B cell (primary cell): ENCODE data around the gene SFT2D1. TPM values are rescaled to one million over a fixed set of nuclear protein-coding genes. Genes with fewer than 3 reads are reported as not detected.
A peak's percentile ranks its signal among the peaks of the same experiment; 100 is the strongest.

Experiments
- ATAC-seq: fragments of 200-7000 bp; cut with Tn5 transposase; one replicate; pipeline ENCODE4 v1.10.0; 2021; ENCODE audit warnings: low read depth, mild to moderate bottlenecking, moderate number of reproducible peaks, moderate library complexity
- CTCF ChIA-PET: fragments of 350-600 bp; sonication (Branson Sonifier 250); formaldehyde crosslinking; loops from one replicate; lab custom pipeline; 2021; ENCODE audit warnings: antibody characterized with exemption, inconsistent platforms; lab: Charles Lee
- POLR2A ChIA-PET: fragments of 350-600 bp; sonication (Branson Sonifier 250); formaldehyde crosslinking; loops from one replicate; lab custom pipeline; 2021; ENCODE audit warnings: antibody characterized with exemption; lab: Charles Lee
- DNase-seq: peaks from one replicate; pipeline ENCODE4 v3.0.0; 2013
- H2AFZ ChIP-seq: 2 replicates; pipeline ENCODE4 v1.6.1; 2012; ENCODE audit warnings: mild to moderate bottlenecking, low read depth, low read length; ENCODE audit not compliant: insufficient read depth, poor library complexity, severe bottlenecking
- H3K27ac ChIP-seq, 2 donors: 1 replicate in 1 of 2; 2 replicates in 1 of 2; pipeline ENCODE4 v1.5.1; 2012 to 2013; ENCODE audit warnings: low read length in 2 of 2, mild to moderate bottlenecking in 2 of 2, moderate library complexity in 1 of 2
- H3K27me3 ChIP-seq, 4 experiments: fragments of 200-600 bp in 1 of 4; sonication (generic) in 1 of 4; replicated peaks in 1 of 4; 1 replicate in 2 of 4; 2 replicates in 2 of 4; pipeline versions ENCODE4 v1.6.1 to v1.7.0; 2013 to 2016; ENCODE audit warnings: low read length in 3 of 4, mild to moderate bottlenecking in 2 of 4, mixed read lengths in 1 of 4, moderate library complexity in 1 of 4; ENCODE audit not compliant: insufficient read depth in 4 of 4, control insufficient read depth in 3 of 4; ENCODE audit errors: control extremely low read depth in 1 of 4
- H3K36me3 ChIP-seq, 2 experiments: replicated peaks in 1 of 2; 1 replicate in 1 of 2; 2 replicates in 1 of 2; pipeline versions ENCODE4 v1.6.1 to v1.7.1; 2013; ENCODE audit warnings: low read length in 1 of 2; ENCODE audit not compliant: insufficient read depth in 2 of 2, control insufficient read depth in 1 of 2; ENCODE audit errors: control extremely low read depth in 1 of 2, extremely low read depth in 1 of 2
- H3K4me1 ChIP-seq, 2 donors: fragments of 200-600 bp in 1 of 2; sonication (generic) in 1 of 2; 1 replicate in 1 of 2; 2 replicates in 1 of 2; pipeline versions ENCODE4 v1.5.1 to v1.6.1; 2013 to 2017; ENCODE audit warnings: low read length in 2 of 2; ENCODE audit not compliant: control insufficient read depth in 2 of 2, insufficient read depth in 2 of 2
- H3K4me2 ChIP-seq: replicated peaks from 2 replicates; pipeline ENCODE3; 2012; ENCODE audit warnings: mild to moderate bottlenecking, low read depth, low read length; ENCODE audit not compliant: poor library complexity, severe bottlenecking
- H3K4me3 ChIP-seq, 5 experiments: fragments of 200-600 bp in 1 of 5; sonication (generic) in 1 of 5; 1 replicate in 3 of 5; 2 replicates in 2 of 5; pipeline versions ENCODE4 v1.5.1 to v1.7.0; 2011 to 2016; ENCODE audit warnings: low read length in 4 of 5, mild to moderate bottlenecking in 4 of 5, low read depth in 2 of 5, control low read depth in 1 of 5, moderate library complexity in 1 of 5; ENCODE audit not compliant: insufficient read depth in 1 of 5; ENCODE audit errors: control extremely low read depth in 1 of 5, extremely low read depth in 1 of 5
- H3K79me2 ChIP-seq: fragments of 200-600 bp; sonication (generic); one replicate; pipeline ENCODE4 v1.6.0; 2016; ENCODE audit warnings: low read length; ENCODE audit not compliant: control insufficient read depth, insufficient read depth
- H3K9ac ChIP-seq: fragments of 200-600 bp; sonication (generic); 2 replicates; pipeline ENCODE4 v1.6.1; 2017; ENCODE audit warnings: mild to moderate bottlenecking, low read length, moderate library complexity
- H3K9me3 ChIP-seq, 3 donors: one replicate each; pipeline versions ENCODE4 v1.6.1 to v1.7.1; 2013; ENCODE audit warnings: low read length in 2 of 3; ENCODE audit not compliant: control insufficient read depth in 2 of 3, insufficient read depth in 1 of 3; ENCODE audit errors: control extremely low read depth in 1 of 3
- H4K20me1 ChIP-seq: 2 replicates; pipeline ENCODE4 v1.6.0; 2012; ENCODE audit warnings: mild to moderate bottlenecking, low read length; ENCODE audit not compliant: insufficient read depth, control insufficient read depth, poor library complexity, severe bottlenecking
- H3K27ac Mint-ChIP-seq: one replicate; pipeline ENCODE4 v1.8.0; 2021; ENCODE audit warnings: mixed read lengths
- H3K27me3 Mint-ChIP-seq: one replicate; pipeline ENCODE4 v1.8.0; 2021; ENCODE audit warnings: mixed read lengths
- H3K4me1 Mint-ChIP-seq: one replicate; pipeline ENCODE4 v1.8.0; 2021; ENCODE audit warnings: mixed read lengths
- H3K4me3 Mint-ChIP-seq: one replicate; pipeline ENCODE4 v1.8.0; 2021; ENCODE audit warnings: mixed read lengths
- H3K9me3 Mint-ChIP-seq: one replicate; pipeline ENCODE4 v1.8.0; 2022; ENCODE audit warnings: mixed read lengths; ENCODE audit not compliant: insufficient read depth
- EZH2 ChIP-seq: IDR thresholded peaks from 2 replicates; pipeline ENCODE4 v1.6.1; 2012; ENCODE audit warnings: borderline replicate concordance, low read depth, mild to moderate bottlenecking, moderate library complexity, low read length; ENCODE audit not compliant: insufficient read depth, poor library complexity, severe bottlenecking
- WGBS: methylation state at CpG from one replicate; pipeline ENCODE4 v1.1.5; 2013; ENCODE audit warnings: missing lambda C conversion rate; ENCODE audit not compliant: insufficient coverage; 5-methylcytosine and 5-hydroxymethylcytosine counted together
- intact Hi-C: fragments of 100-400 bp; cut with micrococcal nuclease; formaldehyde crosslinking; loops from one replicate; pipeline ENCODE4 v1.10.0; 2022
- polyA plus RNA-seq: library from polyadenylated mRNA; depleted of rRNA; stranded (reverse); fragments of >200 nt; gene quantifications from 2 replicates; pipeline ENCODE4 v1.2.3, GENCODE V29; 2012
- total RNA-seq, 2 donors: library from RNA; stranded (reverse); fragments of 120-200 nt in 1 of 2; gene quantifications; 1 replicate in 1 of 2; 2 replicates in 1 of 2; pipeline versions ENCODE4 v1.2.3 to v1.2.4, GENCODE V29; 2013 to 2022
- TF ChIP-seq, protein P1 (sequence below): fragments of 200-600 bp; IDR thresholded peaks from one replicate; pipeline ENCODE4 v1.8.0; 2022; ENCODE audit warnings: antibody characterized with exemption, mild to moderate bottlenecking

The SFT2D1 gene
- total and polyA plus RNA-seq, 2 donors (not counting 1 experiment from before 2014, with no cell fraction given): 38.2 to 59.0 TPM

- H3K36me3 ChIP-seq: peaks cover 0 to 11% of the 10 kb centered on the region in 2 experiments
- H3K27me3 Mint-ChIP-seq: no peaks in the 10 kb centered on the region
- no peak for TF ChIP-seq EZH2
- TF ChIP-seq, protein P1, sequence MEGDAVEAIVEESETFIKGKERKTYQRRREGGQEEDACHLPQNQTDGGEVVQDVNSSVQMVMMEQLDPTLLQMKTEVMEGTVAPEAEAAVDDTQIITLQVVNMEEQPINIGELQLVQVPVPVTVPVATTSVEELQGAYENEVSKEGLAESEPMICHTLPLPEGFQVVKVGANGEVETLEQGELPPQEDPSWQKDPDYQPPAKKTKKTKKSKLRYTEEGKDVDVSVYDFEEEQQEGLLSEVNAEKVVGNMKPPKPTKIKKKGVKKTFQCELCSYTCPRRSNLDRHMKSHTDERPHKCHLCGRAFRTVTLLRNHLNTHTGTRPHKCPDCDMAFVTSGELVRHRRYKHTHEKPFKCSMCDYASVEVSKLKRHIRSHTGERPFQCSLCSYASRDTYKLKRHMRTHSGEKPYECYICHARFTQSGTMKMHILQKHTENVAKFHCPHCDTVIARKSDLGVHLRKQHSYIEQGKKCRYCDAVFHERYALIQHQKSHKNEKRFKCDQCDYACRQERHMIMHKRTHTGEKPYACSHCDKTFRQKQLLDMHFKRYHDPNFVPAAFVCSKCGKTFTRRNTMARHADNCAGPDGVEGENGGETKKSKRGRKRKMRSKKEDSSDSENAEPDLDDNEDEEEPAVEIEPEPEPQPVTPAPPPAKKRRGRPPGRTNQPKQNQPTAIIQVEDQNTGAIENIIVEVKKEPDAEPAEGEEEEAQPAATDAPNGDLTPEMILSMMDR: no peak
- WGBS: 100% methylated on average over 8 of the region's 8 CpGs
- no peak overlapping the region for H3K27ac ChIP-seq
- H2AFZ ChIP-seq: no peak overlapping the region
- H3K4me2 ChIP-seq: no peak overlapping the region
- DNase-seq (no peak), ATAC-seq (no peak)
- CTCF ChIA-PET: interaction anchor here (1.3 to 3.7 kb wide), 3 partner anchors 31 to 57 kb away, joined by 5 to 27 read pairs (median 7); no protein-coding TSS in a partner anchor
- H3K4me3 ChIP-seq: no peak overlapping the region
- no peaks in the 10 kb centered on the region for H3K27me3 ChIP-seq
- H3K4me3 Mint-ChIP-seq: peak overlapping the region; percentile 18
- H3K9me3 ChIP-seq: no peaks in the 10 kb centered on the region
- H3K4me1 Mint-ChIP-seq: peaks cover 17% of the 10 kb centered on the region
- H3K4me1 ChIP-seq: peaks cover 28 to 34% of the 10 kb centered on the region in 2 donors
- no peak overlapping the region for H3K9ac ChIP-seq
- peaks cover 36% of the 10 kb centered on the region for H3K79me2 ChIP-seq
- no peaks in the 10 kb centered on the region for H3K9me3 Mint-ChIP-seq
- peaks cover 16% of the 10 kb centered on the region for H4K20me1 ChIP-seq
- POLR2A ChIA-PET: no interaction called here
- intact Hi-C loops: loop anchor here (5.0 kb wide), 1 partner anchor 613 kb away; the partner anchor contains the start of gene RNASET2
- no peak overlapping the region for H3K27ac Mint-ChIP-seq
Measured at GRCh38 chr6:166344240-166344639, 1.9 kb upstream of the SFT2D1 start.

DNA sequence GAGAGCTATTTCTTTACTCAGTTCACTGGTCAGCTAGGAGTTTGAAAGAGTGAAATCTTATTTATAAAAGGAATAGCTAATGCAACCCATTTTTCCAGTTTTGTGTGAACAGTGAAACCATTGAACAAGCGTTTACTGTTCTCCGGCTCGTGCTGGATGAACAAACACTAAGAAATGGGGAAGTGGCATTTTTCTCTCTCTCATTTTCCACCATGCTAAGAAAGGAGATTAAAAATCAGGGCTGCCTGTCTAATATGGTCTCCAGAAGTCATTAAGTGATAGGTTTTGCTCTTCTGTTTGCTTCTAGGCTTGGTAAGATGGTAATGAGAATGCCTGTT lies 774 bp upstream of the SFT2D1 start:
- H3K79me2 ChIP-seq: peaks cover 48% of the 10 kb centered on the region
- POLR2A ChIA-PET: interaction anchor here (0.9 to 1.0 kb wide), 3 partner anchors 9 to 40 kb away, joined by 3 to 5 read pairs (median 5); no protein-coding TSS in a partner anchor
- no peaks in the 10 kb centered on the region for H3K9me3 ChIP-seq
- peaks cover 27% of the 10 kb centered on the region for H4K20me1 ChIP-seq
- TF ChIP-seq, protein P1: no peak
- no peak for TF ChIP-seq EZH2
- Mint-ChIP-seq H3K27ac (peak overlapping the region; percentile 97), H3K27me3 (no peaks in the 10 kb centered on the region), H3K9me3 (no peaks in the 10 kb centered on the region), H3K4me1 (peaks cover 17% of the 10 kb centered on the region), H3K4me3 (peak overlapping the region; percentile 90)
- DNase-seq (peak; percentile 79), ATAC-seq (peak; percentile 38)
- CTCF ChIA-PET: interaction anchor here (1.0 to 3.7 kb wide), 3 partner anchors 10 to 57 kb away, joined by 3 to 27 read pairs (median 4); no protein-coding TSS in a partner anchor
- H3K27me3 ChIP-seq: no peaks in the 10 kb centered on the region
- peaks cover 34 to 44% of the 10 kb centered on the region in 2 donors for H3K4me1 ChIP-seq
- intact Hi-C loops: loop anchor here (1.0 to 5.0 kb wide), 6 partner anchors 9 to 614 kb away; partner anchors contain the start of gene RNASET2
- no CpG with 5 or more reads among the region's 3 CpGs for WGBS
- peaks cover 2 to 20% of the 10 kb centered on the region in 2 experiments for H3K36me3 ChIP-seq
- peak overlapping the region; percentile 72 for H2AFZ ChIP-seq
- peak overlapping the region; percentile 99 to 100 for H3K27ac ChIP-seq
- peak overlapping the region; percentile 96 for H3K4me2 ChIP-seq
- peak overlapping the region; percentile 91 to 100 (median 97) for H3K4me3 ChIP-seq
- peak overlapping the region; percentile 99 for H3K9ac ChIP-seq
